Measurements from ENCODE around the gene SCN2A. TPM values are rescaled to one million over a fixed set of nuclear protein-coding genes. Genes with fewer than 3 reads are reported as not detected.

Gene SCN2A
- total RNA-seq, 1 experiment from 2014 or later = 0.07 TPM

- no peak overlapping the region for H2AFZ ChIP-seq (ENCODE audit: low read length)
- H3K4me2 ChIP-seq (ENCODE audit: low read length) = no peak overlapping the region
- no peak overlapping the region for H3K9ac ChIP-seq (ENCODE audit: low read length)
- no peak for TF ChIP-seq EZH2 (IDR thresholded peaks at IDR 0.05; ENCODE audit: low read length, unreplicated experiment)
- TF ChIP-seq EZH2phosphoT487 (IDR thresholded peaks at IDR 0.05; ENCODE audit: borderline replicate concordance, low read length) = no peak
- TF ChIP-seq, protein P1, sequence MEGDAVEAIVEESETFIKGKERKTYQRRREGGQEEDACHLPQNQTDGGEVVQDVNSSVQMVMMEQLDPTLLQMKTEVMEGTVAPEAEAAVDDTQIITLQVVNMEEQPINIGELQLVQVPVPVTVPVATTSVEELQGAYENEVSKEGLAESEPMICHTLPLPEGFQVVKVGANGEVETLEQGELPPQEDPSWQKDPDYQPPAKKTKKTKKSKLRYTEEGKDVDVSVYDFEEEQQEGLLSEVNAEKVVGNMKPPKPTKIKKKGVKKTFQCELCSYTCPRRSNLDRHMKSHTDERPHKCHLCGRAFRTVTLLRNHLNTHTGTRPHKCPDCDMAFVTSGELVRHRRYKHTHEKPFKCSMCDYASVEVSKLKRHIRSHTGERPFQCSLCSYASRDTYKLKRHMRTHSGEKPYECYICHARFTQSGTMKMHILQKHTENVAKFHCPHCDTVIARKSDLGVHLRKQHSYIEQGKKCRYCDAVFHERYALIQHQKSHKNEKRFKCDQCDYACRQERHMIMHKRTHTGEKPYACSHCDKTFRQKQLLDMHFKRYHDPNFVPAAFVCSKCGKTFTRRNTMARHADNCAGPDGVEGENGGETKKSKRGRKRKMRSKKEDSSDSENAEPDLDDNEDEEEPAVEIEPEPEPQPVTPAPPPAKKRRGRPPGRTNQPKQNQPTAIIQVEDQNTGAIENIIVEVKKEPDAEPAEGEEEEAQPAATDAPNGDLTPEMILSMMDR (conservative IDR thresholded peaks at IDR 0.05; ENCODE audit: low read depth, low read length) = no peak
- H3F3A ChIP-seq (ENCODE audit: low read length, unreplicated experiment) = no peaks in the 10 kb centered on the region
- CTCF ChIA-PET = no interaction called here
- H3K27ac ChIP-seq (ENCODE audit: low read length) = no peak overlapping the region
- no peaks in the 10 kb centered on the region for H3K79me2 ChIP-seq (ENCODE audit: low read length)
- no peaks in the 10 kb centered on the region for H3K4me1 ChIP-seq (ENCODE audit: insufficient read depth, low read length)
- H3K9me3 ChIP-seq (ENCODE audit: low read length) = no peaks in the 10 kb centered on the region
- H3K36me3 ChIP-seq (ENCODE audit: low read depth, low read length) = no peaks in the 10 kb centered on the region
- DNase-seq = no peak
- ATAC-seq = no peak
- POLR2A ChIA-PET (ENCODE audit: unreplicated experiment) = no interaction called here
- 0 out of 2 replicates have a peak, but pooled peaks cover 4% of the 10 kb centered on the region for H3K27me3 ChIP-seq (ENCODE audit: low read length)
- H3K9me2 ChIP-seq (replicated peaks; ENCODE audit: low read length) = no peaks in the 10 kb centered on the region
- H4K20me1 ChIP-seq (ENCODE audit: low read length) = no peaks in the 10 kb centered on the region
- intact Hi-C loops (cut with micrococcal nuclease) = no loop called here
- BruUV-seq (replicated peaks) = no TSS peak
- no peak overlapping the region for H3K4me3 ChIP-seq (ENCODE audit: low read length)
Measured at GRCh38 chr2:165311949-165312348, 72.7 kb downstream of the SCN2A start.

DNA sequence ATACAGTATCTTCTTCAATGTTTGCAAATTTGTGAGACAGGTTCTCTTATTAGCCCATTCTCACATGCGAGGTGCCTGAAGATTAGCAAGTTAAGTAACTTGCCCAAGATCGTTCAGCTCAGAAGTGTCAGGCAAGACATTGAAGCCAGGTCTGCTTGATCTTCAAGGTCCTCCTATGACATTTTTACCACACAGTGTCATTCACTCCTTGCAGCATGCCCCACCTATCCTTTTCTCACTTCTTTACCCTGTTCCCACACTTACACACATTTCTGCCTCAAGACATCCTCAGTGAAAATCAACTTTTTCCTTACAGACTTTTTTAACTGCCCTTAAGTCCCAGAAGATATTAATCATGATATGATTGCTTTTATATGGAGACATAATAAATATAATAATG, 73.8 kb downstream of the SCN2A start:
- no peaks in the 10 kb centered on the region for H3K36me3 ChIP-seq (ENCODE audit: low read depth, low read length)
- H4K20me1 ChIP-seq (ENCODE audit: low read length) = no peaks in the 10 kb centered on the region
- ChIA-PET CTCF (interaction anchor here (0.6 kb wide), 1 partner anchor 11 kb away, joined by 3 read pairs; no protein-coding TSS in a partner anchor), POLR2A (ENCODE audit: unreplicated experiment) (no interaction called here)
- no peaks in the 10 kb centered on the region for H3K9me2 ChIP-seq (replicated peaks; ENCODE audit: low read length)
- no peaks in the 10 kb centered on the region for H3K4me1 ChIP-seq (ENCODE audit: insufficient read depth, low read length)
- TF ChIP-seq EZH2 (IDR thresholded peaks at IDR 0.05; ENCODE audit: low read length, unreplicated experiment) = no peak
- TF ChIP-seq, protein P1 (conservative IDR thresholded peaks at IDR 0.05; ENCODE audit: low read depth, low read length) = no peak
- TF ChIP-seq EZH2phosphoT487 (IDR thresholded peaks at IDR 0.05; ENCODE audit: borderline replicate concordance, low read length) = no peak
- intact Hi-C loops (cut with micrococcal nuclease) = no loop called here
- no peaks in the 10 kb centered on the region for H3F3A ChIP-seq (ENCODE audit: low read length, unreplicated experiment)
- H2AFZ ChIP-seq (ENCODE audit: low read length) = no peak overlapping the region
- H3K4me3 ChIP-seq (ENCODE audit: low read length) = no peak overlapping the region
- H3K79me2 ChIP-seq (ENCODE audit: low read length) = no peaks in the 10 kb centered on the region
- ATAC-seq = no peak
- H3K9ac ChIP-seq (ENCODE audit: low read length) = no peak overlapping the region
- H3K27ac ChIP-seq (ENCODE audit: low read length) = no peak overlapping the region
- no peak overlapping the region for H3K4me2 ChIP-seq (ENCODE audit: low read length)
- no peaks in the 10 kb centered on the region for H3K9me3 ChIP-seq (ENCODE audit: low read length)
- no TSS peak for BruUV-seq (replicated peaks)
- H3K27me3 ChIP-seq (ENCODE audit: low read length) = 0 out of 2 replicates have a peak, but pooled peaks cover 4% of the 10 kb centered on the region
- no peak for DNase-seq

GRCh38 chr2:165313509-165313908, 74.3 kb downstream of the SCN2A start:
- Histone ChIP-seq H3K4me1 (ENCODE audit: insufficient read depth, low read length) (no peaks in the 10 kb centered on the region), H3K9me2 (replicated peaks; ENCODE audit: low read length) (no peaks in the 10 kb centered on the region), H3K79me2 (ENCODE audit: low read length) (no peaks in the 10 kb centered on the region), H3K9ac (ENCODE audit: low read length) (no peak overlapping the region), H3K27me3 (ENCODE audit: low read length) (0 out of 2 replicates have a peak, but pooled peaks cover 4% of the 10 kb centered on the region), H4K20me1 (ENCODE audit: low read length) (no peaks in the 10 kb centered on the region), H3K27ac (ENCODE audit: low read length) (no peak overlapping the region), H3K4me3 (ENCODE audit: low read length) (no peak overlapping the region), H2AFZ (ENCODE audit: low read length) (no peak overlapping the region), H3K4me2 (ENCODE audit: low read length) (no peak overlapping the region), H3K9me3 (ENCODE audit: low read length) (no peaks in the 10 kb centered on the region), H3K36me3 (ENCODE audit: low read depth, low read length) (no peaks in the 10 kb centered on the region), H3F3A (ENCODE audit: low read length, unreplicated experiment) (no peaks in the 10 kb centered on the region)
- ATAC-seq (no peak), DNase-seq (no peak)
- ChIA-PET CTCF (no interaction called here), POLR2A (ENCODE audit: unreplicated experiment) (no interaction called here)
- TF ChIP-seq, protein P1 (conservative IDR thresholded peaks at IDR 0.05; ENCODE audit: low read depth, low read length) = no peak
- TF ChIP-seq EZH2phosphoT487 (IDR thresholded peaks at IDR 0.05; ENCODE audit: borderline replicate concordance, low read length) (no peak), EZH2 (IDR thresholded peaks at IDR 0.05; ENCODE audit: low read length, unreplicated experiment) (no peak)
- no TSS peak for BruUV-seq (replicated peaks)
- intact Hi-C loops (cut with micrococcal nuclease) = no loop called here
